HUDEP-2 (cell line): ENCODE results near the gene PADI3.
A peak's percentile ranks its signal among the peaks of the same experiment; 100 is the strongest.
"Not testable (repeated sequence)": the region's sequence is repeated elsewhere in the genome, so short reads cannot be mapped to it uniquely, and the experiment has no call there.

Experiments used
- DNase-seq, 76 experiments: peaks; one replicate each; lab custom pipeline; 2025; ENCODE audit not compliant: unreplicated experiment in 76 of 76; lab: John Stamatoyannopoulos, UW

The PADI3 gene

GRCh38 chr1:17239420-17239819, 9.5 kb upstream of the PADI3 start:
- DNase-seq, result peak in 8 of 76 experiments; percentile 1 to 51 (median 12)

- DNase-seq, result not testable (repeated sequence)
These were observed 7.7 kb upstream of the PADI3 start for GRCh38 chr1:17241011-17241779.

- not testable (repeated sequence) for DNase-seq
These were observed 7.2 kb upstream of the PADI3 start for GRCh38 chr1:17241780-17242074.

GRCh38 chr1:17243274-17243673, 5.6 kb upstream of the PADI3 start:
- no peak for DNase-seq

- DNase-seq, result no peak
These were observed 3.8 kb upstream of the PADI3 start for GRCh38 chr1:17244821-17245740.

GRCh38 chr1:17245816-17246325, 3.0 kb upstream of the PADI3 start:
- no peak for DNase-seq

GRCh38 chr1:17246971-17247370, 1.9 kb upstream of the PADI3 start:
- DNase-seq, result no peak

- peak in 25 of 76 experiments; percentile 4 to 44 (median 11) for DNase-seq
These were observed 1.7 kb downstream of the PADI3 start for GRCh38 chr1:17250601-17251000.

GRCh38 chr1:17251246-17251645, 2.3 kb downstream of the PADI3 start:
- DNase-seq, result no peak

GRCh38 chr1:17251701-17252376, 2.9 kb downstream of the PADI3 start:
- DNase-seq, result no peak

GRCh38 chr1:17255336-17255735, 6.4 kb downstream of the PADI3 start:
- DNase-seq, result no peak

- no peak for DNase-seq
These were observed 9.3 kb downstream of the PADI3 start for GRCh38 chr1:17258116-17258757.

- no peak for DNase-seq
These were observed 9.8 kb downstream of the PADI3 start for GRCh38 chr1:17258758-17259130.

- DNase-seq, result no peak
These were observed 10.5 kb downstream of the PADI3 start for GRCh38 chr1:17259233-17259873.

GRCh38 chr1:17260264-17260663, 11.4 kb downstream of the PADI3 start:
- DNase-seq, result no peak

GRCh38 chr1:17260738-17261137, 11.8 kb downstream of the PADI3 start:
- DNase-seq, result no peak

GRCh38 chr1:17263936-17264335, 15.0 kb downstream of the PADI3 start:
- DNase-seq, result no peak

GRCh38 chr1:17264470-17264869, 15.6 kb downstream of the PADI3 start:
- no peak for DNase-seq

- no peak for DNase-seq
These were observed 16.3 kb downstream of the PADI3 start for GRCh38 chr1:17265162-17265561.

- no peak for DNase-seq
These were observed 17.1 kb downstream of the PADI3 start for GRCh38 chr1:17265950-17266349.
